ENCODE data around the gene BRSK2. TPM values are rescaled to one million over a fixed set of nuclear protein-coding genes. Genes with fewer than 3 reads are reported as not detected.

BRSK2 gene
- total and polyA plus RNA-seq, 2 of the 4 experiments (the other 2 are of a cell fraction): 0.18 to 0.62 TPM

- in situ Hi-C loops (cut with MboI; ENCODE audit: low sequenced_read_pairs) (no loop called here), dilution Hi-C loops (cut with HindIII; ENCODE audit: low sequenced_read_pairs, unreplicated experiment) (no loop called here), intact Hi-C loops (cut with micrococcal nuclease) (no loop called here)
- no peak overlapping the region for H3K14ac ChIP-seq (replicated peaks; ENCODE audit: low read depth, low read length)
- H3K4me1 ChIP-seq (ENCODE audit: control insufficient read depth, insufficient read depth, low read length): peaks cover 6% of the 10 kb centered on the region
- ChIA-PET POLR2A (ENCODE audit: unreplicated experiment) (no interaction called here), CTCF (no interaction called here)
- no peak overlapping the region for H2AK9ac ChIP-seq (replicated peaks; ENCODE audit: low read depth, low read length, poor library complexity)
- TF ChIP-seq MAFK (IDR thresholded peaks at IDR 0.05; ENCODE audit: low read depth, low read length) (no peak), BHLHE40 (IDR thresholded peaks at IDR 0.05; ENCODE audit: low read depth, low read length) (no peak), CEBPB (IDR thresholded peaks at IDR 0.05; ENCODE audit: low read depth, low read length) (no peak), NFE2L2 (IDR thresholded peaks at IDR 0.05; ENCODE audit: low read depth, low read length) (no peak), SMC3 (IDR thresholded peaks at IDR 0.05; ENCODE audit: low read depth, low read length) (no peak), MXI1 (IDR thresholded peaks at IDR 0.05; ENCODE audit: borderline replicate concordance, low read depth, low read length) (no peak), ELK1 (IDR thresholded peaks at IDR 0.05; ENCODE audit: borderline replicate concordance, low read depth, low read length) (no peak), USF2 (IDR thresholded peaks at IDR 0.05; ENCODE audit: low read depth, low read length) (no peak), MAZ (IDR thresholded peaks at IDR 0.05; ENCODE audit: borderline replicate concordance, low read depth, low read length) (no peak), CHD1 (IDR thresholded peaks at IDR 0.05; ENCODE audit: low read depth, low read length) (no peak), POLR2A (IDR thresholded peaks at IDR 0.05; ENCODE audit: low read depth, low read length) (no peak), CTCF (conservative IDR thresholded peaks at IDR 0.05; ENCODE audit: low read depth, low read length) (no peak), RAD21 (IDR thresholded peaks at IDR 0.05; ENCODE audit: low read length) (no peak), FOS (IDR thresholded peaks at IDR 0.05; ENCODE audit: low read depth, low read length) (no peak), RCOR1 (IDR thresholded peaks at IDR 0.05; ENCODE audit: insufficient replicate concordance, low read length) (no peak), RFX5 (IDR thresholded peaks at IDR 0.05; ENCODE audit: low read depth, low read length) (no peak)
- H3K23ac ChIP-seq (ENCODE audit: low read depth, low read length): no peak overlapping the region
- no peak overlapping the region for H3K4ac ChIP-seq (ENCODE audit: low read depth, low read length)
- H3K36me3 ChIP-seq (ENCODE audit: control insufficient read depth, insufficient read depth, low read length): no peaks in the 10 kb centered on the region
- no peak overlapping the region for H3K4me2 ChIP-seq (ENCODE audit: low read depth, low read length)
- peaks cover 10% of the 10 kb centered on the region for H3K9me3 ChIP-seq (ENCODE audit: control insufficient read depth, insufficient read depth, low read length)
- DNase-seq (no peak), ATAC-seq (ENCODE audit: low read depth) (no peak)
- H3K27me3 ChIP-seq (ENCODE audit: control insufficient read depth, insufficient read depth, low read length): no peaks in the 10 kb centered on the region; the same call in 1 of the 2 replicates
- no peaks in the 10 kb centered on the region for H4K20me1 ChIP-seq (ENCODE audit: insufficient read depth, low read length)
- WGBS, 2 experiments (ENCODE audit: extremely low coverage in 2 of 2, insufficient read length in 1 of 2): 89% methylated on average over 9 of the region's 11 CpGs; no CpG with 5 or more reads in 1 of the 2 experiments
- H3K56ac ChIP-seq (ENCODE audit: extremely low read depth, insufficient read depth, low read length): no peak overlapping the region
- H2BK5ac ChIP-seq (ENCODE audit: low read depth, low read length, poor library complexity, severe bottlenecking): no peak overlapping the region
- H3K4me3 ChIP-seq (ENCODE audit: insufficient read depth, low read depth, low read length): no peak overlapping the region
- no peak overlapping the region for H4K8ac ChIP-seq (ENCODE audit: low read depth in 2 of 2, low read length in 2 of 2)
- H3K9ac ChIP-seq (ENCODE audit: low read depth, low read length): no peak overlapping the region
- H2BK15ac ChIP-seq (ENCODE audit: low read depth, low read length): no peak overlapping the region
- H3K9me1 ChIP-seq (ENCODE audit: insufficient read depth, low read length): peaks cover 4% of the 10 kb centered on the region
- H2AK5ac ChIP-seq (ENCODE audit: low read depth, low read length): no peak overlapping the region
- H2BK20ac ChIP-seq (ENCODE audit: low read depth, low read length): no peak overlapping the region
- H4K5ac ChIP-seq (ENCODE audit: low read depth, low read length): no peak overlapping the region
- BruUV-seq (replicated peaks): no TSS peak
- H2BK120ac ChIP-seq (ENCODE audit: low read depth, low read length): no peak overlapping the region
- H3K18ac ChIP-seq (ENCODE audit: low read depth, low read length): no peak overlapping the region
- H2AFZ ChIP-seq (replicated peaks; ENCODE audit: low read length, poor library complexity): no peak overlapping the region
- no peaks in the 10 kb centered on the region for H3K79me1 ChIP-seq (ENCODE audit: low read depth in 1 of 2, low read length in 2 of 2)
- H4K91ac ChIP-seq (ENCODE audit: insufficient read depth, low read depth, low read length): no peak overlapping the region
- H3K27ac ChIP-seq (ENCODE audit: insufficient read depth, low read length): no peak overlapping the region
These were observed 18.8 kb upstream of the BRSK2 start for GRCh38 chr11:1371026-1371325.

All from IMR-90 (cell line).